Hepatocyte (in vitro differentiated cells): ENCODE data around the gene SMIM21.

Experiments
- EZH2 ChIP-seq: fragments of 200-600 bp; sonication (generic); IDR thresholded peaks from 2 replicates; pipeline ENCODE4 v1.6.1; 2016; ENCODE audit warnings: antibody characterized with exemption, mild to moderate bottlenecking, borderline replicate concordance
- EZH2phosphoT487 ChIP-seq: fragments of 200-600 bp; sonication (generic); IDR thresholded peaks from one replicate; pipeline ENCODE4 v1.6.1; 2018; ENCODE audit warnings: antibody characterized with exemption, mild to moderate bottlenecking, low read depth, moderate library complexity; ENCODE audit not compliant: unreplicated experiment, severe bottlenecking
- TF ChIP-seq, protein P1 (sequence below): fragments of 200-600 bp; sonication (generic); IDR thresholded peaks from 2 replicates; pipeline ENCODE4 v1.5.1; 2016; ENCODE audit warnings: antibody characterized with exemption, mild to moderate bottlenecking; ENCODE audit not compliant: poor library complexity

- TF ChIP-seq, protein P1, sequence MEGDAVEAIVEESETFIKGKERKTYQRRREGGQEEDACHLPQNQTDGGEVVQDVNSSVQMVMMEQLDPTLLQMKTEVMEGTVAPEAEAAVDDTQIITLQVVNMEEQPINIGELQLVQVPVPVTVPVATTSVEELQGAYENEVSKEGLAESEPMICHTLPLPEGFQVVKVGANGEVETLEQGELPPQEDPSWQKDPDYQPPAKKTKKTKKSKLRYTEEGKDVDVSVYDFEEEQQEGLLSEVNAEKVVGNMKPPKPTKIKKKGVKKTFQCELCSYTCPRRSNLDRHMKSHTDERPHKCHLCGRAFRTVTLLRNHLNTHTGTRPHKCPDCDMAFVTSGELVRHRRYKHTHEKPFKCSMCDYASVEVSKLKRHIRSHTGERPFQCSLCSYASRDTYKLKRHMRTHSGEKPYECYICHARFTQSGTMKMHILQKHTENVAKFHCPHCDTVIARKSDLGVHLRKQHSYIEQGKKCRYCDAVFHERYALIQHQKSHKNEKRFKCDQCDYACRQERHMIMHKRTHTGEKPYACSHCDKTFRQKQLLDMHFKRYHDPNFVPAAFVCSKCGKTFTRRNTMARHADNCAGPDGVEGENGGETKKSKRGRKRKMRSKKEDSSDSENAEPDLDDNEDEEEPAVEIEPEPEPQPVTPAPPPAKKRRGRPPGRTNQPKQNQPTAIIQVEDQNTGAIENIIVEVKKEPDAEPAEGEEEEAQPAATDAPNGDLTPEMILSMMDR, result no peak
- TF ChIP-seq EZH2phosphoT487 (no peak), EZH2 (no peak)
Observed at GRCh38 chr18:75360941-75361340, 66.6 kb downstream of the SMIM21 start.
